Cardiac fibroblast (primary cell): Measurements from ENCODE around the gene MAP4K3.

ENCODE experiments used
- DNase-seq, 2 donors: peaks; one replicate each; pipeline versions ENCODE4 v3.0.0 to v3.0.0-alpha.2; 2010; ENCODE audit warnings: low read depth in 2 of 2
- H3K4me3 ChIP-seq, 2 donors: replicated peaks in 1 of 2; 1 replicate in 1 of 2; 2 replicates in 1 of 2; pipeline ENCODE4 v1.5.1; 2011; ENCODE audit warnings: low read depth in 2 of 2, low read length in 2 of 2, mild to moderate bottlenecking in 2 of 2, moderate library complexity in 1 of 2
- TF ChIP-seq, protein P1 (sequence below): IDR thresholded peaks from one replicate; pipeline ENCODE4 v1.5.1; 2011; ENCODE audit warnings: low read depth, mild to moderate bottlenecking, low read length, inconsistent platforms

Gene MAP4K3

GRCh38 chr2:39436592-39437521 is at the start of gene MAP4K3:
Gene MAP4K3 (minus strand): TSS chr2:39437285. CDS start chr2:39436987, 298 bp downstream.
- TF ChIP-seq, protein P1, sequence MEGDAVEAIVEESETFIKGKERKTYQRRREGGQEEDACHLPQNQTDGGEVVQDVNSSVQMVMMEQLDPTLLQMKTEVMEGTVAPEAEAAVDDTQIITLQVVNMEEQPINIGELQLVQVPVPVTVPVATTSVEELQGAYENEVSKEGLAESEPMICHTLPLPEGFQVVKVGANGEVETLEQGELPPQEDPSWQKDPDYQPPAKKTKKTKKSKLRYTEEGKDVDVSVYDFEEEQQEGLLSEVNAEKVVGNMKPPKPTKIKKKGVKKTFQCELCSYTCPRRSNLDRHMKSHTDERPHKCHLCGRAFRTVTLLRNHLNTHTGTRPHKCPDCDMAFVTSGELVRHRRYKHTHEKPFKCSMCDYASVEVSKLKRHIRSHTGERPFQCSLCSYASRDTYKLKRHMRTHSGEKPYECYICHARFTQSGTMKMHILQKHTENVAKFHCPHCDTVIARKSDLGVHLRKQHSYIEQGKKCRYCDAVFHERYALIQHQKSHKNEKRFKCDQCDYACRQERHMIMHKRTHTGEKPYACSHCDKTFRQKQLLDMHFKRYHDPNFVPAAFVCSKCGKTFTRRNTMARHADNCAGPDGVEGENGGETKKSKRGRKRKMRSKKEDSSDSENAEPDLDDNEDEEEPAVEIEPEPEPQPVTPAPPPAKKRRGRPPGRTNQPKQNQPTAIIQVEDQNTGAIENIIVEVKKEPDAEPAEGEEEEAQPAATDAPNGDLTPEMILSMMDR: no peak
- H3K4me3 ChIP-seq: peak within 1 kb of the TSS; percentile 86 to 92
- DNase-seq: peak; percentile 94 to 96

DNA sequence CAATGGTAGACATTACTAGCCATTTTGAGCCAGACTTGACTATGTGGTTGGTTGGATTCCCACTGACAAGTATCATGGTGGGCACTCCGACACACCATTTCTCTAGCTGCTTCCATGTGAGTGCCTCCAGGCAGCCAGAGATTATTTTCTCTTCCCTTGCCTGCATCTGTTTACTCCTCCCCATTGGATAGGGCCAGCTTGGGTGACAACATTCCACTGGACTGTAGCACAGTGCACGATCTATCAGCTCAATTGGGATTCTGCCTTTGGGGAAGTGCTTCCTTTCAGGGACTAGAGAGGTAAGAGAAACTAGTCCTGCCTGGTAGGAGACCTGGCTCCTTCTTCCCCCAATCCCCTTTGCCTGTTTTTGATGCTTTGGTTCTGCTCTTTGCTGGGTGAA is 49.0 kb upstream of the MAP4K3 start:
- H3K4me3 ChIP-seq: no peak overlapping the region
- TF ChIP-seq, protein P1: no peak
- no peak for DNase-seq

- no peak for DNase-seq
- TF ChIP-seq, protein P1: no peak
- no peak overlapping the region for H3K4me3 ChIP-seq
These were observed 47.8 kb upstream of the MAP4K3 start for GRCh38 chr2:39484620-39485495.

DNA sequence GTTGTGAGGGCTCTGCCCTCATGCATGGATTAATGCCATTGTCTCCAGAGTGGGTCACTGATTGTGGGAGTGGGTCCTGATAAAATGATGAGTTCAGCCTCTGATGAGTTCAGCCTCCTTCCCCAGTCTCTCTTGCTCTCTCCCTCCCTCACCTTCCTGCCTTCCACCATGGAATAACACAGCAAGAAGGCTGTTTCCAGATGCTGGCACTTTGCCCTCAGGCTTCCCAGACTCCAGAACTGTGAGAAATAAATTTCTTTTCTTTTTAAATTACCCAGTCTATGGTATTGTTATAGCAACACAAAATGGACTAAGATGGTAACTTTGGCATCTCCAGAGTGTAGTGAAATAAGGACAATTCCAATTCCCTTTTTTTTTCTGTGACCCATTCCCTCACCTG is 47.1 kb upstream of the MAP4K3 start:
- TF ChIP-seq, protein P1: no peak
- no peak overlapping the region for H3K4me3 ChIP-seq
- DNase-seq: no peak

DNA sequence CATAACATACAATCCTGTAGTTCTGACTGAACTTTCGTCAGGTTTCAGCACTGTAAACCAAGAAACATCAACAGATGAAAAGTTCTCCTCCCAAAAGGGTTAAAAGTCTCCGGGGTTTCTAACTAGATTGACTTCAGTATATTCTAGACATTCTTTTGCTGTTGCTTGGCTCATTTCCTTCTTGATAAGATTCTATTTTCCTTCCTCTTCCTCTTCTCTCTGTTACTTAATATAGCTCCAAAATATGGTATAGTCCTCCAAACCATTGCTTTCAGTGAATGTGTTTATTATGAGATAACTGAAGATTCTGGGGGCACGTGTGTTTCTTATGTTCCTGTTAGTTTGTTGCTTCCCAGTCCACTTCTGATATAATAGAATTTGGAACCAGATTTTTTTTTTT is 46.4 kb upstream of the MAP4K3 start:
- no peak overlapping the region for H3K4me3 ChIP-seq
- TF ChIP-seq, protein P1: no peak
- DNase-seq: peak in 1 of 2 donors; percentile 38

DNA sequence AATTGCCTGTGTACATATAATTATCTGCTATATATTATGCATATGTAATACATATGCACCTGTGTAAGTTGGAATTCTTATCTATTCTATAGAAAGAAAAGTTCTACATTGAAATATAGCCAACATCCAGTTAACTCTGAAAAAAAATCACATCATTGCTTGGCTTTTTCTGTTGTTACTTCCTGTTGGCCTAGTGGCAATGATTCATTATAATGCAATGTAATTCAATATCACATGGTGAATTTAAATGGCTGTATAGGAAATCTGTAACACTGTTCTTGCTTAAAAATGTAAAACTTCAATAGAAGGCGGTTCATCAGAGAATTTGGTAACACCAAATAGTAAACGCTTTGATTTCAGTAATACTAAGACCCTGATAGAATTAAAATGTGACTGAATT is 44.5 kb upstream of the MAP4K3 start:
- DNase-seq: peak; percentile 73 to 79
- H3K4me3 ChIP-seq: no peak overlapping the region
- TF ChIP-seq, protein P1: no peak
